HL-60 (cell line): ENCODE data around the gene PLCG1.

Experiments used
- DNase-seq, 2 experiments: peaks; one replicate each; pipeline ENCODE4 v3.0.0-alpha.2; 2010 to 2020; ENCODE audit warnings: low read depth in 1 of 2, low spot score in 1 of 2
- H3K27ac ChIP-seq: fragments of 250-450 bp; sonication (Bioruptor Pico); replicated peaks from 2 replicates; pipeline ENCODE4 v1.5.1; 2020; ENCODE audit warnings: mild to moderate bottlenecking, moderate library complexity
- H3K27me3 ChIP-seq: fragments of 250-450 bp; sonication (Bioruptor Pico); 2 replicates; pipeline ENCODE4 v1.5.1; 2021; ENCODE audit warnings: mild to moderate bottlenecking, moderate library complexity; ENCODE audit not compliant: insufficient read depth, poor library complexity, severe bottlenecking
- H3K4me3 ChIP-seq: replicated peaks from 2 replicates; pipeline ENCODE4 v1.5.1; 2011; ENCODE audit warnings: mild to moderate bottlenecking, control low read depth, low read length; ENCODE audit not compliant: insufficient read depth
- CTCF ChIP-seq: IDR thresholded peaks from one replicate; pipeline ENCODE4 v1.5.1; 2011; ENCODE audit warnings: low read length, control low read depth, inconsistent platforms; ENCODE audit not compliant: insufficient read depth
- GABPA ChIP-seq: IDR thresholded peaks from 2 replicates; pipeline ENCODE4 v1.6.1; 2012; ENCODE audit warnings: low read depth
- POLR2AphosphoS5 ChIP-seq: IDR thresholded peaks from 2 replicates; pipeline ENCODE4 v1.6.1; 2012; ENCODE audit warnings: low read depth
- REST ChIP-seq: IDR thresholded peaks from 2 replicates; pipeline ENCODE4 v1.6.1; 2012; ENCODE audit warnings: low read depth; ENCODE audit not compliant: insufficient replicate concordance
- SPI1 ChIP-seq: IDR thresholded peaks from 2 replicates; pipeline ENCODE4 v1.6.1; 2012; ENCODE audit warnings: low read depth, mild to moderate bottlenecking, borderline replicate concordance

The PLCG1 gene

GRCh38 chr20:41221614-41222218 lies 84.4 kb downstream of the PLCG1 start:
- no peak overlapping the region for H3K27ac ChIP-seq
- TF ChIP-seq REST (no peak), GABPA (no peak), POLR2AphosphoS5 (no peak), SPI1 (no peak), CTCF (no peak)

GRCh38 chr20:41222296-41222695 lies 85.0 kb downstream of the PLCG1 start:
- TF ChIP-seq POLR2AphosphoS5 (no peak), GABPA (no peak), SPI1 (no peak), REST (no peak), CTCF (no peak)
- Histone ChIP-seq H3K27me3 (no peaks in the 10 kb centered on the region), H3K27ac (no peak overlapping the region), H3K4me3 (no peak overlapping the region)
- DNase-seq, result no peak

More at GRCh38 chr20:41221614-41222218, 84.4 kb downstream of the PLCG1 start:
- H3K4me3 ChIP-seq, result no peak overlapping the region
- H3K27me3 ChIP-seq, result no peaks in the 10 kb centered on the region
- no peak for DNase-seq

GRCh38 chr20:41222703-41223102 lies 85.4 kb downstream of the PLCG1 start:
- no peak overlapping the region for H3K27ac ChIP-seq
- H3K27me3 ChIP-seq, result no peaks in the 10 kb centered on the region
- TF ChIP-seq SPI1 (no peak), GABPA (no peak), REST (no peak), POLR2AphosphoS5 (no peak), CTCF (no peak)
- no peak for DNase-seq
- H3K4me3 ChIP-seq, result no peak overlapping the region
